ENCODE results near the gene PTTG1IP.

DNA sequence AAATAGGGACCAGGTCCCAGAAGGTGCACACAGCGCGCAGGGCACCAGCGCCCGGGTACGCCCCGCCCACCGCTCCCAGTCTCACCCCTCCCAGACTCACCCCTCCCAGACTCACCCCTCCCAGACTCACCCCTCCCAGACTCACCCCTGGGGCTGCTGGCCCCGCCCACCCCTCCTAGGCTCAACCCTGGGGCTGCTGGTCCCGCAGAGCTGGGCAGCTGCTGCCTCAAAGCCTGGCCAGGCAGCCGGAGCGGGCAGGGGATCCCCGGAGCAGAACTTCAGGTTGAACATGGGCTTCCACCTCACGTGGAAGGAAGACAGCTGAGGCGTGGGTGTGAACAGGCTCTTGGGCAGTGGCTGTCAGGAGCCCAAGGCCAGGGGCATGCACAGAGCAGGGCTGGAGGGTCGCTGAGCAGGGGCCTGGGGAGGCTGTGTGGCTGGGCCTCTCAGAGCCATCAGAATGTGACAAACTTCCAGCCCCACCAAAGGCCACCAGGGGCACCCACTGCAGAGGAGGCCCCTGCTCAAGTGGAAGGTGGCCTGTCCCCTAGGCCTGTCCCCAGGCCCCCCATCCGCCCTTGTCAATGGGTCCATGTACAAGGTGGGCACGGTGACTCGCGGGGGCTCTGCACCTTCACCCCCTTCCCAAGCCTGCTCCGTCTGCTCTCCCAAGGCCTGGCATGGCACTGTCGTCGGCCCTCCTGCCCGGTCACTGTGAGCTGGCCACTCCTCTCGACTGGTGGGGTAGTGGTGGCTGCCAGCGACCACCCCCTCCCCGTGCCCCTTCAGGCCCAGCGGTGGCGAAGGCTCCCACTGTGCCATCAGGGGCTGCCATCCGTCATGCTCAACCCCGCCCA lies 35.2 kb downstream of the PTTG1IP start:
- TF ChIP-seq, protein P1, sequence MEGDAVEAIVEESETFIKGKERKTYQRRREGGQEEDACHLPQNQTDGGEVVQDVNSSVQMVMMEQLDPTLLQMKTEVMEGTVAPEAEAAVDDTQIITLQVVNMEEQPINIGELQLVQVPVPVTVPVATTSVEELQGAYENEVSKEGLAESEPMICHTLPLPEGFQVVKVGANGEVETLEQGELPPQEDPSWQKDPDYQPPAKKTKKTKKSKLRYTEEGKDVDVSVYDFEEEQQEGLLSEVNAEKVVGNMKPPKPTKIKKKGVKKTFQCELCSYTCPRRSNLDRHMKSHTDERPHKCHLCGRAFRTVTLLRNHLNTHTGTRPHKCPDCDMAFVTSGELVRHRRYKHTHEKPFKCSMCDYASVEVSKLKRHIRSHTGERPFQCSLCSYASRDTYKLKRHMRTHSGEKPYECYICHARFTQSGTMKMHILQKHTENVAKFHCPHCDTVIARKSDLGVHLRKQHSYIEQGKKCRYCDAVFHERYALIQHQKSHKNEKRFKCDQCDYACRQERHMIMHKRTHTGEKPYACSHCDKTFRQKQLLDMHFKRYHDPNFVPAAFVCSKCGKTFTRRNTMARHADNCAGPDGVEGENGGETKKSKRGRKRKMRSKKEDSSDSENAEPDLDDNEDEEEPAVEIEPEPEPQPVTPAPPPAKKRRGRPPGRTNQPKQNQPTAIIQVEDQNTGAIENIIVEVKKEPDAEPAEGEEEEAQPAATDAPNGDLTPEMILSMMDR (IDR thresholded peaks at IDR 0.05): no peak
- TF ChIP-seq POLR2AphosphoS5 (IDR thresholded peaks at IDR 0.05): no peak
- no peak for TF ChIP-seq POLR2A (IDR thresholded peaks at IDR 0.05)

Measured in stomach (tissue), 4 donors.